HCT116 (cell line): Measurements from ENCODE around the gene LCN15.
"Not testable (repeated sequence)": the region's sequence is repeated elsewhere in the genome, so short reads cannot be mapped to it uniquely, and the experiment has no call there.

Experiments used
- CEBPB ChIP-seq: IDR thresholded peaks from 2 replicates; pipeline ENCODE4 v1.6.1; 2012; ENCODE audit warnings: low read depth
- EGR1 ChIP-seq: IDR thresholded peaks from 2 replicates; pipeline ENCODE4 v1.6.1; 2012; ENCODE audit warnings: low read depth
- ELF1 ChIP-seq: IDR thresholded peaks from 2 replicates; pipeline ENCODE4 v1.6.1; 2012; ENCODE audit warnings: low read depth, borderline replicate concordance
- EZH2 ChIP-seq: fragments of 200-600 bp; sonication (generic); IDR thresholded peaks from 2 replicates; pipeline ENCODE4 v1.6.1; 2017; ENCODE audit warnings: antibody characterized with exemption, mixed run types
- FOSL1 ChIP-seq: IDR thresholded peaks from 2 replicates; pipeline ENCODE4 v1.6.1; 2012; ENCODE audit warnings: low read depth
- POLR2A ChIP-seq: IDR thresholded peaks from 2 replicates; pipeline ENCODE4 v1.7.0; 2011; ENCODE audit warnings: borderline replicate concordance; ENCODE audit not compliant: insufficient read depth, insufficient read length; ENCODE audit errors: extremely low read depth
- POLR2AphosphoS5 ChIP-seq: IDR thresholded peaks from 2 replicates; pipeline ENCODE4 v1.6.1; 2011; ENCODE audit warnings: mild to moderate bottlenecking, low read depth, low read length, moderate library complexity
- TCF7L2 ChIP-seq: IDR thresholded peaks from 2 replicates; pipeline ENCODE4 v1.7.0; 2011; ENCODE audit warnings: borderline replicate concordance, inconsistent platforms; ENCODE audit not compliant: insufficient read depth, insufficient read length; ENCODE audit errors: extremely low read depth
- TF ChIP-seq, protein P1 (sequence below), 3 experiments: fragments of 200-600 bp in 1 of 3; sonication (generic) in 1 of 3; IDR thresholded peaks in 2 of 3; conservative IDR thresholded peaks in 1 of 3; 2 replicates each; pipeline ENCODE4 v1.5.1; 2012 to 2017; ENCODE audit warnings: low read depth in 2 of 3, low read length in 2 of 3, antibody characterized with exemption in 1 of 3, borderline replicate concordance in 1 of 3, control low read depth in 1 of 3, mild to moderate bottlenecking in 1 of 3, mixed read lengths in 1 of 3, mixed run types in 1 of 3, moderate library complexity in 1 of 3; ENCODE audit not compliant: insufficient read depth in 1 of 3
- TF ChIP-seq, protein P2 (sequence below): IDR thresholded peaks from 2 replicates; pipeline ENCODE4 v1.6.1; 2012

DNA sequence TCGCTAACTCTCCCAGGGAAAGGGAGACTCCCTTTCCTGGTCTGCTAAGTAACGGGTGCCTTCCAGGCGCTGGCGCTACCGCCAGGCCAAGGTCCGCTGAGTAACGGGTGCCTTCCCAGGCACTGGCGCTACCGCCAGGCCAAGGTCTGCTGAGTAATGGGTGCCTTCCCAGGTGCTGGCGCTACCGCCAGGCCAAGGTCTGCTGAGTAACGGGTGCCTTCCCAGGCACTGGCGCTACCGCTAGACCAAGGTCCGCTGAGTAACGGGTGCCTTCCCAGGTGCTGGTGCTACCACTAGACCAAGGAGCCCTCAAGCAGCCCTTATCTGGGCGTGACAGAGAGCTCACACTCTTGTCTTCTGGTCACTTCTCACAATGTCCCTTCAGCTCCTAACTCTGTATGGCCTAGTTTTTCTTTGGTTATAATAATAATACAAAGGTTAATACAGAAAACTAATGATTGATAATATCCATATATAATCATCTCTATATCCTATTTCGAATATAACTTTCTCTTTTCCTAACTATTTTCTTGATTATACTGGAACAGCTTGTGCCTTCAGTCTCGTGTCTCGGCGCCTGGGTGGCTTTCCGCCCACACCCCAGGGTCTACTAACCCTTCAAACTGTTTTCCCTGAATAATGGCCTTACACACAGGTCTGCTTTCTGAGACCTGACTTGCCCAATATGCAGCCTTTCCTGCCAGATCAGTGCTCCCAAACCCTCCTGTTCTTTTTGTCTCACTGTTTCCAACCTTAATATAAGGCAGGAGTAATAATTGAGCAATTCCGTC, 21.4 kb upstream of the LCN15 start:
- not testable (repeated sequence) for TF ChIP-seq CEBPB, POLR2AphosphoS5, EZH2, POLR2A, ELF1, TCF7L2, FOSL1, EGR1
- TF ChIP-seq, protein P1, sequence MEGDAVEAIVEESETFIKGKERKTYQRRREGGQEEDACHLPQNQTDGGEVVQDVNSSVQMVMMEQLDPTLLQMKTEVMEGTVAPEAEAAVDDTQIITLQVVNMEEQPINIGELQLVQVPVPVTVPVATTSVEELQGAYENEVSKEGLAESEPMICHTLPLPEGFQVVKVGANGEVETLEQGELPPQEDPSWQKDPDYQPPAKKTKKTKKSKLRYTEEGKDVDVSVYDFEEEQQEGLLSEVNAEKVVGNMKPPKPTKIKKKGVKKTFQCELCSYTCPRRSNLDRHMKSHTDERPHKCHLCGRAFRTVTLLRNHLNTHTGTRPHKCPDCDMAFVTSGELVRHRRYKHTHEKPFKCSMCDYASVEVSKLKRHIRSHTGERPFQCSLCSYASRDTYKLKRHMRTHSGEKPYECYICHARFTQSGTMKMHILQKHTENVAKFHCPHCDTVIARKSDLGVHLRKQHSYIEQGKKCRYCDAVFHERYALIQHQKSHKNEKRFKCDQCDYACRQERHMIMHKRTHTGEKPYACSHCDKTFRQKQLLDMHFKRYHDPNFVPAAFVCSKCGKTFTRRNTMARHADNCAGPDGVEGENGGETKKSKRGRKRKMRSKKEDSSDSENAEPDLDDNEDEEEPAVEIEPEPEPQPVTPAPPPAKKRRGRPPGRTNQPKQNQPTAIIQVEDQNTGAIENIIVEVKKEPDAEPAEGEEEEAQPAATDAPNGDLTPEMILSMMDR (IDR thresholded peaks at IDR 0.05 in 2 of 3, conservative IDR thresholded peaks at IDR 0.05 in 1 of 3; ENCODE audit: borderline replicate concordance in 1 of 3, insufficient read depth in 1 of 3, low read depth in 2 of 3, low read length in 2 of 3), result not testable (repeated sequence)
- TF ChIP-seq, protein P2, sequence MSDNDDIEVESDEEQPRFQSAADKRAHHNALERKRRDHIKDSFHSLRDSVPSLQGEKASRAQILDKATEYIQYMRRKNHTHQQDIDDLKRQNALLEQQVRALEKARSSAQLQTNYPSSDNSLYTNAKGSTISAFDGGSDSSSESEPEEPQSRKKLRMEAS, result not testable (repeated sequence)
